ENCODE results near the gene GH1.
A peak's percentile ranks its signal among the peaks of the same experiment; 100 is the strongest.

The GH1 gene

DNA sequence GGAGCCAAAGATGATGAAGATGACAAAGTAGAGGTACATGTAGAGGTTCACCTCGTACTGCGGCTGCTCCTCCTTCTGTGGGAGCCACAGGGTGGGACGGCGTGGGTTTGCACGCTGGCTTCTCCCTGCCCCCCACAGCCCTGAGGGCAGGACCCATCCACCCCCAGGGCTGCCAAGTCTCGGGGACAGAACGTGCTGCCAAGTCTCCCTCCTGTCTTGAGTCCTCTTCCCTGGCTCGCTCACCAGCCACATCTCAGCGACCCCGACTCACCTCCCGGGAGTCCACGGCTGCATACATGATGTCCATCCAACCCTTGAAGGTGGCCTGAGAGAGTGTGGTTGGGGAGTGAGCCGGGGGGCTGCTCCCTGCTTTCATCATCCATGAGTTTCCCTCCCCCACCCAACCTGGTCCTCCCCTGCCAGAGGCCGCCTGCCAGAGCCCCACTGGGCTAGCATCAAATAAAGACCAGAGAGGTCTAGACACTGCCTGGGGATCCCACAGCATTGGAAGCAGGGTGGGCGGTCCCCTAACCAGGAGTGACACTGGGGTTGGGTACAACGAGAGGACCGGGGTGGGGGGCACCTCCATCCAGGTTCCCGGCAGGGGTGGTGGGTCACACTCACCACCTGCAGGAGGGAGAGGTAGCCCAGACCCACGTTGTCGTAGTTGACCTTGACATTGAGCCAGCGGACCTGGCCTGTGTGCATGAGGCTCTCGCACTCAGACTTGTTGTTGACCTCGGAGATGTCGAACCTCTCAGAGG is 26.3 kb upstream of the GH1 start:
- DNase-seq (ENCODE audit: low read depth) = no peak

DNA sequence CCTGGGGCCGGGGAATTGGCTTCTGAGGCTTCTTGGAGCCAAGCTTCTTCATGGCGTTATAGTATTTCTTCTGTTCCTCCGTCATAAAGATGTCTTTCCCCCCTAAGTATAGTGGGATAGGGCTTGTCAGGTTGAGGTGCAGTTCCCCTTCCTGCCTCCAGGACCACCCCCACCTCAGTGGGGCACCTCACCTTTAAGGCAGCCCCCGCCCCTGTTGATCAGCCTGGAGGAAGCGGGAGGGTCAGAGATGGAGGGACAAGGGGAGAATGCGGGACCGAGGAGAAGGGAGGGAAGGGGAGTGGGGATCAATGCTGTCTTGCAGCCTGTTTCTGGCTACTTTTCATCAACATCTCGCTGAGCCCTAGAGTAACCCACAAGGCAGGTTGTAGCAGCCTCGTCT is 25.1 kb upstream of the GH1 start:
- no peak for DNase-seq (ENCODE audit: low read depth)

DNA sequence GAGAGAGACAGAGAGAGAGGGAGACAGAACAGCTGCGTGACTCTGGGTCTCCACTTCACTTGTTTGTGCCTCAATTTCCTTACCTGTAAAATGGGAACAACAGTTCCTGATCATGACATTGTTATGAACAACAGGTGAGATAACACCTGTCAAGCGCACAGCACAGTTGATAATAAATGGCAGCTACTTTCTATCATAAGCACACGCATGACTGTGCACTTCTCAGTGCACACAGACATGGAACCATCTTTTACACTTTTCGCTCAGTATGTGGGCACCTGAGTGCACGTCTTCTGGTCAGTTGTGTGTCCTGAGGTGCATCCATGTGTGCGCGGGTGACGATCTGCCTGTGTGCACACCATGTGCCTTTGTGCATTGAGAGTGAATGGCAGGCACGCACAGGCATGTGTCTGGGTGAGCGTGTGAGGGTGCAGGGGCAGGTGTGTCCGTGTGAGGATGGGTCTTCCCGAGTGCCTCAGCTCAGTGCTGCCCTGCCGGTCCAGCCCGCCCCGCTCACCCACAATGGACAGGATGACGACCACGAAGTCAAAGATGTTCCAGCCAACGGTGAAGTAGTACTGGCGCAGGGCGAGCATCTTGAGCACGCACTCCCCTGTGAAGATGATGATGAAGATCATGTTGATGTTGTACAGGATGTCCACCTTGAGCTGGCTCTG is 23.8 kb upstream of the GH1 start:
- DNase-seq (ENCODE audit: low read depth) = no peak

DNA sequence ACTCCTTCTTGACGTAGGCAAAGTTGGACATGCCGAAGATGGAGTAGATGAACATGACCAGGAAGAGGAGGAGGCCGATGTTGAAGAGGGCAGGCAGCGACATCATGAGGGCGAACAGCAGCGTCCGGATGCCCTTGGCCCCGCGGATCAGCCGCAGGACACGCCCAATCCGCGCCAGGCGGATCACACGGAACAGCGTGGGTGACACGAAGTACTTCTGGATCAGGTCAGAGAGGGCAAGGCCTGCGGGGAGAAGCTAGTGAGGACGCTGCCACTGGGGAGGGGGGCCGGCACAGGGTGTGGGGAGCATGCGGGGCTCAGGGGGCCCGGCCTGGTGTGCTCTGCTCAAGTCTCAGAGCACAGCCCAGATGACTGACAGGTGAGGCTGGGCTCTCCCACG is 23.1 kb upstream of the GH1 start:
- no peak for DNase-seq (ENCODE audit: low read depth)

DNA sequence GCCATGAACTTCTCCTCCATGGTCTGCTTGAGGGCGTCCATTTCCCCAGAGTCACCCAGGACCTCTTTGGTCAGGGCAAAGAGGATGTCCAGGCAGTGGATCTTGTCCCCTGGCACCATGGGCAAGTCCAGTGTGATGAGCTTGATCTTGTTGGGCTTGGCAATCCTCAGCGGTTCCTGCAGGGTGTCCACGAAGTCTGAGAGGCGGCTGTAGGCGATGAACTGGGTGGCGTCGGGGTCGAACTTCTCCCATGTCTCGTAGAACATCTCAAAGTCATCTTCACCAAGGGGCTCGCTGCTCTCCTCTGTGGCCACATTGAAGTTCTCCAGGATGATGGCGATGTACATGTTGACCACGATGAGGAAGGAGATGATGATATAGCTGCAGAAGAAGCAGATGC is 22.5 kb upstream of the GH1 start:
- no peak for DNase-seq (ENCODE audit: low read depth)

DNA sequence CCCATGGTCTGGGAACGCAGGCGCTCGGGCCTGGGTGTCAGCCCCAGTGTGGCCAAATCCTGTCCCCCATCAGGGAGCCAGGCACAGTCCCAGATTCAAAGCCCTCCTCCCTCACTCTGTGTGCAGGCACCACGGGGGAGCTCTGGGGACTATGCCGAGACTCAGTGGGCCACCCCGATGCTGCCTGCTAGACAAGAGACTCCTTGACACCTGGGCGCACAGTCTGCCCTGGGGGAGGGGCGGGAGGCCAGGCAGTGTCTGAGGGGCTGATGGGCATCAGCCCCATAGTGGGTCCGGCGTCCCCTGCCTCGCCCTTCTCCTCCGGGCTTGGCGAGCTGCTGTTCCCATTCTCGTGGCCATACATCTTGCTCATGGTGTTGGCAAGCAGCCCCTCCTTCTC is 21.9 kb upstream of the GH1 start:
- DNase-seq (ENCODE audit: low read depth) = no peak

DNA sequence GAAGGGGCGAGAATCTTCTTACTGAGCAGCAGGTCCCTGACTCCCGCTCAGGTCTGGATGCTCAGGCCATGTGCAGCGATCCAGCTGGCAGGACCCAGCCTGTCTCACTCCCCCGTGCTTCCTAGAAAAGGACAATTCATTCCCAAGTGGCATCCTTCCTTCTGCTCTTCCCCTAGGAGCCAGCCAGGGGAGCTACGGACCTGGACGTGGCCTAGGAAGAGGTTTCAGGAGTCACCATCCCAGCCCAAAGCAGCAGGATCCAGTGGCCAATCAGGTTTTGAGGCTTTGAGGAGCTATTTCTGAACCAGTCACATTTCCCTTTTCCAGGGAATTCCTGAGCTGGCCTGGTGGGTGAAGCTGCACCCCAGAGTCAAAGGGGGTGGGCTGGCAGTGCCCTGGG is 21.2 kb upstream of the GH1 start:
- no peak for DNase-seq (ENCODE audit: low read depth)

DNA sequence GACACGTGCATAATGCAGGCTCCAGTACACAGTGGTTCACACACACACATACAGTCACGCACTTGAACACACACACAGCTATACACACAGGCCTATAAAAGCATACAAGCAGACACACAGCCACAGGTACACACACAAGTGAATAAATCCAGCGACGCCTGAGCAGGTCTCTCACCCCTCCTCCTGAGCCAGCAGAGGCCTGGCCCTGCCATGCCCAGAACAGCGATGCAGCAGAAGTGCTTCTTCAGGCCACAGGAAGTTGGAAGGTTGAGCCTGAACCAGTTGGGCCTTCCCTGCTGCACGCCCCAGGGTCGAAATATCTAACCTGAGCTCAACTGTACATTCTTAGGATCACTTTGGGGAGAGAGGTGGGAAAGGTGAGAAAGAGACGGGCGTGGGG is 20.8 kb upstream of the GH1 start:
- no peak for DNase-seq (ENCODE audit: low read depth)

DNA sequence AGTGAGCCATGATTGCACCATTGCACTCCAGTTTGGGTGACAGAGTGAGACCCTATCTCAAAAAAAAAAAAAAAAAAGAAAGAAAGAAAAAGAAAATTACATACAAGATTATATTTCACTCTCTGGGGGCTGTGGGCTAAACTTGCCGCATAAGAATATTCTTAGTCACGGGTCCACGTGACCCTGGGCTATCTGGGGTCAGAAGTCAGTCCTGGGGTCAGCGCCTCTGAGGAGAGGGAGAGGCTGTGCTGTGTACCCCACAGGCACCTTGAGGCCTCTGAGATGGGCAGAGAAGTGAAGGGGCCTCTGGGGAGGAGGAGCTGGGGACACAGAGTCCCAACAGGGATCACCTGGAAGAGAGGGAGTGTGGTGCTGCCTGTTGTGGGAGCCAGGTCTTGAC is 19.3 kb upstream of the GH1 start:
- DNase-seq (ENCODE audit: low read depth) = no peak

DNA sequence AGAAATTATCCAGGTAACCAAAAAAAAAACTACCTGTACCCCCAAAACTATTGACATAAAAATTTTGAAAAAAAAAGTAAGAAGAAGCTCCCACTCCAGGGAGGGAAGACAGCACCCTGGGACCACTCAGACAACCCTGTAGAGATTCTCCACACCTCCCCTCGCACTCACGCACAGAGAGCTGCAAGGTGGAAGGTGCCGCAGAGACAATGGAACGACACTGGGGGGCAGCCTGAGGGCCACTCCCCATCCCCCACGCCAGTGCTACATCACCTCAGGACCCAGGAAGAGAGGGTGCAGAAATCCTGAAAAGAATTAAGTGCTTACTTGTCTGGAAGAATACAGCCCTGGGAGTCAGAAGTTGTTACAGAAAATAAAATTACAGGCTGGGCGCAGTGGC is 18.7 kb upstream of the GH1 start:
- no peak for DNase-seq (ENCODE audit: low read depth)

DNA sequence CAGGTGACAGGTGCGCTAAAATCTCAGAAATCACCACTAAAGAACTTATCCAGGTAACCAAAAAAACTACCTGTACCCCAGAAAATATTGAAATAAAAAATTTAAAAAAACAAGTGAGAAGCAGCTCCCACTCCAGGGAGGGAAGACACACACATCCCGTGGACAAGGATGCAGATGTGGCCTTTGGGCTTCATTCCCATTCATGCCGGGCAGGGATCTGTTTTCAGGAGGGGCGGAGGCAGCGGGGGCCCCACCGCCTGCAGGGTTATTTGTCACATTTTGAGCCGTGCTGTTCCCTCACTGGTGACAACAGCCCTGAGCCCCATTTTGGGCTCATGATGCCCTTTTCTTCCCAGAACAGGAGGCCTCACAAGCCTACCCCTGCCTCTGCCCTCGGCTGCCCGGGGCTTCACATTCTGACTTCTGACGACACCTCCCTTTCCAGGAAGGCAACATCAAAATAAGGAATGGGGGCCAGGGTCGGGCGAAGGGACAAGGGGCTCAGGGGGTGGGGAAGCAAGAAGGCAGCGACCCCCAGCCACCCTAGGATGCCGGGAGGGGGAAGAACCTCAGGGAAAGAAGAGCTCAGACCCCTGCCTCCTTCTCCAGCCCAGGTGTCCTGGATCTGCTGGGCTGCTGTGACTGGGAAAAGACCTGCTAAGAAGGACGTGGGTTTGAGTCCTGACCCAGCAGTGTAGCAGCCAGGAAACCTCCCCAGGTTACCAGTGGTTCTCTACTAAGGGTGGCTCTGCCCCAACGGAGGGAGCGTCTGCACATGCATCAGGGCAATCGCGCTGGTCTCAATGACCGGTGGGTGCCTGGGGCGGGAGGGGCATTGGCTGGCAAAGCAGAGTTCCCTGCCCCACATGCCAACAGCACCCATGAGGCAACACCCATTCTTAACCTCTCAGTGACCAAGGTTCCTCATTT is 15.8 kb upstream of the GH1 start:
- no peak for DNase-seq (ENCODE audit: low read depth)

DNA sequence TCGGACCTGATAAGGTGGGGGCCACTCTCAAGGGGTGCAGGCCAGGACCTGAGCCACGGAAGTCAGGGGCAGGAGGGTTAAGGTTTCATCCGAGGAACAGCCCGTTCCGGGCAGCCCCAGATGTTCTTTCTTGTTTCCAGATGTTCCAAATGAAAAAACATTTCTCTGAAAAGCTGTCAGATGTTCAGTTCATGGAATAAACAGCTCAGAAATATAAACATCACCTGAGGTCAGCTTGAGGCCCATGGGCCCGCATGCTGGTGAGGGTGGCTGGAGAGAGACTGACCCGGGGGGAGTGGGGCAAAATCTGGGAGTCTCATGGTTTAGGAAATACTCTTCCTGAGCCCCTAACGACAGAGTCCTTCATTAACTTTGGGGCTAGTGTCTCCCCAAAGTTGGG is 15.0 kb upstream of the GH1 start:
- DNase-seq (ENCODE audit: low read depth) = no peak

DNA sequence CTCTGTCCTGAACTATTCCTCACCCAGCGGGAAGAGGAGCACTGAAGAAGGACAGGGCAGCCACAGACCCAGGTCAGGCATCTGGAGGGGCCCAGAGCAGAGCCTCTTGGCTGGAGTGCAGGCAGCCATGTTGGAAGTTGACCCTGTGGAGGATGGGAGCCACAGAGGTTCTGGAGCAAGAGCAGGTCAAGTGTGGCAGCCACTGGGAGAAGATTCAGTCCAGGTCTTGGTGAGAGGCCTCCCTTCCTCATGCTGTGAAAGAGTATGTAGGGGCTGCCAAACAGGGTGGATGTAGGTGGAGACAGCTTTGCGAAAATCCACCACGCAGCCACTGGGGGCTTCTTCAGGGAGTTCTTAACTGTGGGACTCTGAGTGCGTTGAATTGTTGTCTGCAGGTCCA is 14.1 kb upstream of the GH1 start:
- no peak for DNase-seq (ENCODE audit: low read depth)

DNA sequence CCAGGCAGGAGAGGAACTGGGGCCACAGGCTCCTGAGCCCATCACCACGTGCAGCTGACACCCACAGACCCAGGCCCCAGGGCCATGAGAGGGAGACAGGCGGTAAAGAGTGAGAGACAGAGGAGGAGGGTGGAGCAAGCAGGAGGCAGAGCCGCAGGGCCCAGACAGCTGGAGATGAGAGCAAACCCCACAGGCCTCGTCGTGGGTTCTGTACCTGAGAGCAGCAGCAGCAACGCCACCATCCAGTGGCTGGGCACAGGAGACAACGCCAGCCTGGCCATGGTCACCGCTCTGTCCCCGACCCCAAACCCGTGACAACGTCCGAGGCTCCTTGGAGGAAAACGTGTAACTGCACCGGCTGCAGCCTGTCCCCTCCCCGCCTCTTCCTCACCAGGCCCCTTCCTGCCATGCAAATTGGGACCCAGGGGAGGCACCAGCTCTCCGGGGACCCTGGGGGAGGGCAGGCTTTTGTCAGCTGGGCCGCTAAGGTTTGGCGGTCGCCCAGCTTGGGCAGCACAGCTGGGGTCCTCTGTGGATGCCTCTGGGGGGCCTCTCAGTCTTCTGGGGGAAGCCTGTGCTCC is 13.4 kb upstream of the GH1 start, which contains the start of gene CD79B:
Gene CD79B, minus strand, starts transcription at position 351 of the 581 bp plus-strand sequence. Its CDS starts 70 bp downstream, at position 281.
- no peak for DNase-seq (ENCODE audit: low read depth)

DNA sequence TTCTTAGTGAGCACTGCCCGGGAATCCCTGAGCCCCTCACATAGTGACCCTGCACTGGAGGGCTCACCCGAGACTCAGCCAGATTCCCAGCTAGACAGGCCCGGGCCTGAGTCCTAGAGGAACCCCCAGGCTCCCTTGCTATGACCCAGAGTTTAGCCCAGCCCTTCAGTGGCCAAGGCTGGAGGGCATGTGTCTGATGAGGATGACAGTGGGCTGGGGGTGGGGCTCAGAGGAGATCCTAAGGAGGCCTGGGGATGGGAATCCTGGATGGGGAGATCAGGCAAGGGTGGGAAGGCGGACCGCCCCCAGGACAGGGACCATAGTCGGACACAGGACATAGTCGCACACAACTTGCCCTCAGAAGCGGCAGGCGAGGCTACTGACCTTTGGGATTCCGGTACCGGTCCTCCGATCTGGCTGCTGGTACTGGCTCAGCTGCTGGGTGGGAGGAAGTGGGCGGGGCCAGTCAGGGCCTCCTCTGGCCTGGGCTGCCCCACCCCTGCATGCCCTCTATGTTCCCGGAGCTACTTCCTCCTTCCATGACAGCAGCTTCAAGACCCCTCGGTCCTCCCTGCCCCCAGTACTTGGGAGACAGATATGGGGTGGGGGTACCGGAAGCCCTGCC is 12.4 kb upstream of the GH1 start:
- DNase-seq (ENCODE audit: low read depth) = peak; percentile 28

DNA sequence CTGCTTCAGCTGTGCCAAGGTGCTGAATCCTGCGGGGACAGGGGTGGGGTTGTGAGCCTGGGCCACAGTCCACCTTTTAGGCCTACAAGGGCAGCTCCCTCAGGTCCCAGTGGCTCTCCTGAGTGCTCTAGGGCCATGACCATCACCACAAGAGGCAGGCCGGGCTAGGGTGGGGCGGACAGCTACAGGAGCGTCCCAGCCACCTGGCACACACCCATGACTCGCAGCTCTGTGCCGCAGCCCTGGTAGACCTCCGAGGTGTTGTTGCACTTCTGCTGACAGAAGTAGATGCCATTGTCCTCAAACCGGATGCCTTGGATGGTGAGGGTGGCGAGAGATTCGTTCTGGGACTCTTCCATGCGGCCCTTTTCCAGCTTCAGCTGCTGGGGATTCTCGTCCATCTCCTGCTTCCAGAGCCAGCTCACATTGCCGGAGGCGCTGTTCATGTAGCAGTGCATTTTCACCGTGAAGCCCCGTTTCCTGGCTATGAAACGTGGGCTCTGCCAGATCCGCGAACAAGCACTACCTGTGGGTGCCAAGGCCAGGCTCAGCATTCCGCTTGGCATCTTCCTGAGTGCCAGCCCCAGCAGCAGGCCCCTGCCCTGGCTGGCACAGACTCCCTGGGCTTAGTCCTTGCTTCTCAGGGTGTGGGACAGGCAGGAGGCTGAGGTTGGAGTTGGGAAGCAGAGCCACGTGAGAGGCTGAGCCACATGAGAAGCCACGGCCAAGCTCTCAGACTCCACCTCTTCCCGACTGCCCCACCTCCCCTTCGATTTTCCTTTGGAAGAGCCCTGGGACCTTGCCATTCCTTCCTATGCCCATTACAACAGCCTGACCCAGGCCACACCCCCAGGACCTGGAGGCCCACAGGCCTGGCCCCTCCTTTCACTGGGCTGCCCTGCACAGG is 11.5 kb upstream of the GH1 start:
- DNase-seq (ENCODE audit: low read depth) = no peak

DNA sequence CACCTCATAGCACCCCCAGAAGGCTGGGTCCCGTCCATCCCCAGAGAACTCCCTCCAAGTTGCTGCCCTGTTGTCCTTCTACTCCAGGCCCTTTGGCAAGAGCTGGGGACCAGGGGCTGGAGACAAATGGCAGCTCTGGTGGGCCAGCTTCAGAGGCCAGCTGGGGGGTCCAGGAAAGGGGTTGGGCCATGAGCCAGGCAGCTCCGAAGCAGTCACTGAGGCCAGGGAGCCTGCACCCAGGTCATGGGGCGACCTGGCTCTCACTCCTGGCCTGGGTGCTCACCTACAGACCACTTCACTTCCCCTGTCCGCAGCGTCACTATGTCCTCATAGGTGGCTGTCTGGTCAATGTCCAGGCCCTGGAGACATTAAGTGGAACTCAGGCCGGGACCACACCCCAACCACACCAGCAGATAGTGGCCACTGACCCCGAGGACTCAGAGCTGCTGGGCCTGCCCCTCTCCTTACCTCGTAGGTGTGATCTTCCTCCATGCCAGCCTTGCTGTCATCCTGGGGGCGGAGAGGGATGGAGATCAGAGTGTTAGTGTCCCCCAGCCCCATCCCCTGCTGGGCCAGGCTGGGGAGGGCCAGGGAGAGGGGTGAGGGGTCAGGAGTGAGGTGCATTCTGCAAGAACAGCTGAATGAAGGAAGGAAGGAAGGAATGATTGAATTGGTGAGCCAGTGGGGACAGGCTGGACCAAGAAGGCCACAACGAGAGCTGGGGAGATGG is 10.5 kb upstream of the GH1 start:
- no peak for DNase-seq (ENCODE audit: low read depth)

DNA sequence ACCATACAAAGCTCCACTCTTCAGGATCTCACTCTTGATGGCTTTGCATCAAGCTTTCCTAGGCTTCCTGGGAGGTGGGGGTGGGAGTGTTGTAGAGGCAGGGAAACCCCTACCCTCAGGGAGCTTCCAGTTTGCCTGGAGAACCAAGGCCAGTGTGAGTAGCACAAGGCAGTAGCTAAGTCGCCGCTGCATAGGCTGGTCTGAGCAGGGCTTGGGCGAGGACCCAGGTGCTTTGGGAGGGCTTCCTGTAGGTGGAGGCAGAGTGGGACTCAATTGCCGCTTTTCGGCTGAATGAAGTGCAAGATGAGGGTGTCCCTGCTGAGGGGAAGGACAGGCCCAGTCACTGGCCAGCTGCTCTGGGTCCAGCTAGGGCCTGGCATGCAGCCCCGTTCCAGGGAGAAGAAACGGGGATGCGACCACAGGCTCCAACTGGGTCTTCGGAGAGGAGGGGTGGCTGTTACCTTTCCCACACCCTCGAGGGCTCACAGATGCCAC is 9.6 kb upstream of the GH1 start:
- no peak for DNase-seq (ENCODE audit: low read depth)

DNA sequence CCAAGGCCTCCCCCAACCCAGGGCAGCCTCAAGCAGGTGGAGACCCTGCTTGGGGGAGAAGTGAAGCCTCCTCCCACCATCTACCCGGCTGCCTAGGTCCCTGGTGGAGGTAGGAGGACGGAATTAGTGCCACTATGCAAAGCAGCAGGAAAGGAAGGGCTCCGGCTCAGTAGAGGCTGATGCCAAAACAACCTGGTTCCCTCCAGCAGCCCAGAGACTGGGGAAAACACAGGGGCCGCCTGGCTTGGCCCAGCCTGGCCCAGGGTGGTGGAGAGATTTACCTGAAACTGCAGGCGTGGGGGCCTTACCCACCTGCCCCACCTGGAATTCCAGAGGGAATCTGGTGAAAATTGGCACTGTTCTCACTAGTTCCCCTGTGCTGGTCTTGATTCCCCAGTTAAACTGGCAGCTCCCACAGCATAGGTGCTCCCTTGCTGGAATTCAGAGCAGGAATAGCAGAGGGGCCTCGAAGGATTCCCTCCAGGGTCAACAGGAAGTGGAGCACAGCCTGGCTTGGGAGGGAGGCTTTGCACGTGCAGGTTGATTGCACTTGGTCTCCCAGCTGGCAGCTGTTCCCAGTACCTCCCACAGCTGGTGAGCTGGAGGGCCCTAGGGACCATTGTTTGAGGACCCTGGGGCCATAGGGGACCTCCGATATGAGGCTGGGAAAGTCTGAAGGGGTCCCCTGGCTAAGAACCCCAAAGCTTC is 9.0 kb upstream of the GH1 start:
- no peak for DNase-seq (ENCODE audit: low read depth)
